Activated CD4-positive, alpha-beta T cell treated with anti-CD3 and anti-CD28 coated beads, Interleukin-2, Interleukin-6, amounts not matched to agents 100 ng/mL and 50 ng/mL, durations not matched to agents 16 hours and 8 hours (primary cell): ENCODE data around the gene TPM1.
"Not testable (repeated sequence)": the region's sequence is repeated elsewhere in the genome, so short reads cannot be mapped to it uniquely, and the experiment has no call there.

Experiments
- DNase-seq: peaks from one replicate; pipeline ENCODE4 v3.0.0-alpha.2; 2020

TPM1 gene

DNA sequence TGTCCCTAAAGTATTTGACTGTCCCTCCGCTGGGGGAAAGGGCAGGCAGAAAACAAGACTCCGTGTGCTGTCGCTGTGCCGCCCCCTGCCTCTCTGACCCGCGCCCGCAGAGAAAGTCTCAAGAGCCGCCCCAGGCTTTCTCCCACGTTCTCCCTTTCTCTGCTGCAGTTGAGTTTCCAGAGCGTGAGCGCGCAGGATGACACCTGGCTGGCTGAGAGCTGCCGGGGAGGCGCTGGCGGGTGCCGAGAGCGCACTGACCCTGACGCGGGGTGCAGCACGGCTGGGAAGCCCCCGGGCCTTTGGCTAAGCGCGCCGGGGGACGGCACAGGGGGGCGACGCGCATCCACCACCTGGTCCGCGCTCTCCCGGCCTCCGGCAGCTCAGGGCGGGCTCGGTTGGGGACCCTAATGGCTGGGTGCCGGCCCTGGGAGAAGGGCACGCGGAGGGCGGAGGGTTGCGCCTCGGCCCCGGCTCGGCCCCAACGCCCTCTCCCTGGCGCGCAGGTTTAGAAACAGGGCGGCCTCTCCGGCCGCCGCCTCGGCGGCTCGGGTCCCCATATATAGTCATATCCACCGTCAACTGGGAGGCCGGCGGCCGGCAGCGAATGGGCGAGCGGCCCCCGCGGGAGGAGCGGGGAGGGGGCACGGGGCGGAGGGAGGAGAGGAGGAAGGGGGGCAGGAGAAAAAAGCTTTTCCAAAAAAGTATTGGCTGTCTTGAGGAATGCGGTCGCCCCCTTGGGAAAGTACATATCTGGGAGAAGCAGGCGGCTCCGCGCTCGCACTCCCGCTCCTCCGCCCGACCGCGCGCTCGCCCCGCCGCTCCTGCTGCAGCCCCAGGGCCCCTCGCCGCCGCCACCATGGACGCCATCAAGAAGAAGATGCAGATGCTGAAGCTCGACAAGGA, at the start of gene TPM1:
TSS of gene TPM1 (plus strand) at position 774 of the 903 bp plus-strand sequence. CDS start at position 857, 83 bp downstream.
- peak; percentile 19 for DNase-seq

DNA sequence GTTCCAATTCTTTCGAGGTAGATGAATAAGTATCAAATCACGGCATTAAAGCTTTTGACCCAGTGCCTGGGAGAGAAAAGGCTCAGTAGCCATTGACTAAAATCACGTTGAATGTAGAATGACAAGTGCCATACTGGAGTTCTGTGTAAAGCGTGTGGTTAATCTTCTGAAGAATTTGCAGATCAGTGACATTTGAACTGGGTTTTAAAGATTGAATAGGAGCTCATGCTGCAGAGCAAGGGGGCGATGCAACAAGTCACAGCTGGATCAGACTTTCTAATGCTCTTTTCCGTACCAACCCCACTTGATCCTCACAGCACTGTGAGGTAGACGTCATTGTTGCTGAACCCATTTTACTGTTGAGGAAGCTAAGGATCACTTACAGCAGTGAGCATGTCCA, 49.5 kb upstream of the TPM1 start:
- DNase-seq = no peak

DNA sequence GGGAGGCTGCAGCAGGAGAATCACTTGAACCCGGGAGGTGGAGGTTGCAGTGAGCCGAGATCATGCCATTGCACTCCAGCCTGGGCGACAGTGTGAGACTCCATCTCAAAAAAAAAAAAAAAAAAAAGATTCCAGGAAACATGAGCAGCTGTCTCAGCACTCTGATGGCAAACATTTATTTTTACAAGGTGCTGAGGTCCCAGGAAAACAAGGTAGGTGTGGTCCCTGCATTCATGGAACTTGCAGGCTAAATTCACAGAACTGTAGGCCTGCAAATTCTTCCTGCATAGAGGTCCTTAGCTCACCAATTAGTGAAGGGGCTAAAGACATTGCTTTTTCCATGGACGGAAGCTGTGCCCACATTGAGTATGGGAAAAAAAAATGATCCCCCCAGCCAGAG, 48.9 kb upstream of the TPM1 start:
- not testable (repeated sequence) for DNase-seq

DNA sequence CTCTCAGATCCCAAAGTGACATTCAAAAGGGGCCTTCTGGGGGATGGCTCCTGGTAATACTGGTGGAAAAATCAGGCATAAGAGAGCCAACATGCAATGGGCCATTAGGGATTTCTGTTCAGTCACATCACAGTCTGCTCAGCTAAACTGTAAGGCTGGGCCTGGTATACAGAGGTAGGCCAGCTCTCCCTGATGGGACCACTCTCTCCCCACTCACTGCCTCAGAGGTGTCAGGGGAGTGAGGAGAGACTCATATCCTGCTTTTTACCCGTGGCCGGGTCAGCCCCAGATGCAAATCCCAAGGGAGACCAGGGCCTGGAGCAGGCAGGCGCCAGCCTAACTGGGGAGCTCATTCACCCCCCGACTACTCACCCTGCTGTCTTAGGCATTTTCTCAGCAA, 48.1 kb upstream of the TPM1 start:
- DNase-seq = no peak

DNA sequence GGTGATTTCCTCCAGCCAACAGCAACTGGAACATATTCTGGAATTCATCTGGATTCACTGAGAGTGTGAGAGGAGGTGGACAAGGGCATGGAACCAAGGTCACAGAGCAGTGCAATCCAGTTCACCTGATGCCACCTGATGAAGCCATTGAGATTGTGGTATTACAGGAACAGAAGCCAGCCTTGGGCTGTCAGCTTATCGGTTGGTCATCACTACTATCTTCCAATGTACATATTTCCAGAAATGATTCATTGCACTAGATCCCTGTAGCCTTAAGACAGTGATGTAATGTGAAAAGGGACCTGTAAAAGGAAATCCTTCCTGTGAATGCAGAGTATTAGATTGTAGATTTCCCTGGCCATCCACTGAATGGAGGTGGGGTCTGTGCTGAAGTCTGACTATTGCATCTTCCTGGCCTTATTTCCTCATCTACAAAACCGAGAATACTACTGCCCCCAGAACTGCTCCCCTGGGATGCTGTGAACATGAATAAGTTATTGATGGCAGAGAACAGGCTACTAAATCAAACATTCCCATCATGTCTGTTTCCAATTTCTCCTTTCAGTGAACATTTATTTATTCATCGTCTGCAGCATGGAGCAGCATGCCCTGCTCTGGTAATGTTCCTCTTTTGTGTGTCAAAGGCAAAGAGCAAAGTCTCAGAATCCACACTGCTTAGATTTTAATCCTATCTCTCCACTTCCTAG, 47.4 kb upstream of the TPM1 start:
- no peak for DNase-seq

DNA sequence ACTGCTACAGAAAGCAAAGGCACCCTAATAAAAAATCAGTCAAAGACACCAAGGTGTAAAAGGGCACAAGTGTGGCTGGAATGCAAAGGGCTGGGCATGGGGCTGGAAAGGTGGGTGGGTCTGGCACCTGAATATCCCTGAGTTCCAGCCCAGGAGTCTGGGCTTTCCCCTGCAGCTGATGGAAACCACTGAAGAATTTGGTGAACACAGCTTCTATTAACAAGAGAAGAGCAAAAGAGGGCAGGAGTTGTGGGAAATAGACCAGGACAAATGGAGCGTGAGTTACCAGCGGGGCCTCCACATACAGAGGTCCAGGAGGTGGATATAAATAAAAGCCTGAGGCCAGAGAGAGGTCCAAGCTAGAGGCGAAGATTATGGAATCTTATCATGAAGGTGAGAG, 45.1 kb upstream of the TPM1 start:
- no peak for DNase-seq

DNA sequence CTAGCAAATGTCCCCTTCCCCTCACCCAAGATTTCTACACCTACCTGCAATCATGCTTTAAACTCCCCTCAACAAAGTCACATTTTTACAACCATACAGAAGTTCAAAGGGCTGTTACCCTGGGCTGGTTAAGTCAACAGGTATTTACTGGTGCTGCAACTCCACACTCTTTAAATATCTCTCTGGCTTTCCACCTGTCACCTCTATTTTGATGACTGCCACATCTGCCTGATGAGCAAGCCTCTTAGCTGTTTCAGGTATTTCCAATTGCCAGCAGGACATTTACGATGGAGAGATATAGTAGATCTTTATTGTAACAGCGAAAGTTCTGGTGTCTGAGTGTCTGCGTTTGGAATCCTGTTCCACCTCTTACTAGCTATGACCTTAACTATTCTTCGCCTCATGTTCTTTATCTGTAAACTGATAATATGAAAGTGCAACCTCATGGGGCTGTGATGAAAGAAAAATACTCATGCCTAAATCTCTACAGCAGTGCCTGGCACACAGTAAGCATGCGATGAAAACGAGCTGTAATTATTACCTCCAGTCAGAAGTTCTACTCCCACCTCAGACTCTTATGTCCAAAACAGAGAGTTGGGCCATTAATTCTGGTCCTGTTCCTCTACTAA, 44.2 kb upstream of the TPM1 start:
- DNase-seq = no peak

DNA sequence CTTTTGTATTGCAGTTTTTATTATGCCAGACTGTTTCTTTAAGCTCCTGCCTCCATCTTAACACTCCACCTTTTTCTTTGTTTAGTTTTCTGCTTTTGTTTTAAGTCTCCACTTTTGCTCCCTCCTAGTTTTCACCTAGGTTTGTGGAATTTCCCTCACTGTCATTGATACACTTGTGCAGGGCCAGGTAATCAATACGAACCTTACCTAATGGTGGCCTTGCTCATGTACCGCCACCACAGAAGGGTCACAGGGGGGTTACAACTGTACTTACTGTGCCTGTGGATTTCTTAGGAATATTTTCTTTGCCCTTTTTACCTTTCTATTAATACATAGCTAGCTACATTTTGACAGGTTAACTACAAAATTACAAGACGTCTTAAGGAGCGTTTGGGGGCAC, 43.4 kb upstream of the TPM1 start:
- no peak for DNase-seq

DNA sequence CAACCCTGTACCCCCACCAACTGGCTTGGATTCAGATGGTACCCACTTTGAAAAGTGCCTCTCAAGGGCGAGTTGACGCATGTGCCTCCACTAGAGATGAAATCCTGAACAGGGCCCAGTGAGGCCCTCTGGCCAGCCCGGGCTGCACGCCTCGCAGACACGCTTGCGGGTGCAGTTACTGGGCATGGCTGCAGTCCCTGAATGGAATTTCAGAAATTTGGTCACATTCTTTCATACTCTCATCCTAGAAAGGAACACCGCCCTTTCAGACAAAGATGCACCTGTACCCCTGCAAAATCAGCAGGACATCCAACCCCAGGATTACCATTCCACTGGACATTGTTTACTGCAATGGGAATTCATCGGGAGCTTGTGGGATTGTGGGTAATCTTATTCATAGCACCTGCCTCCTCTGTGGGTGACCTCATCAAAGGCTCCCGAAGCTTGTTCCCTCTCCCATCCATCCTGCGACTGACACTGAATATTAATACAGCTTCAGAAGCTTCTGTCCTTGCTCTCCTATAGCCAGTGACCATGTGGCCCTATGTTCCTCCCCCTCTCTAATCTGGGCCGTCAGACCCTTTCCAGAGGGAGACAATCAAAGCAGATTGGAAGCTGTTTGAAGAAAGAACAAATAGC, 42.5 kb upstream of the TPM1 start:
- no peak for DNase-seq

DNA sequence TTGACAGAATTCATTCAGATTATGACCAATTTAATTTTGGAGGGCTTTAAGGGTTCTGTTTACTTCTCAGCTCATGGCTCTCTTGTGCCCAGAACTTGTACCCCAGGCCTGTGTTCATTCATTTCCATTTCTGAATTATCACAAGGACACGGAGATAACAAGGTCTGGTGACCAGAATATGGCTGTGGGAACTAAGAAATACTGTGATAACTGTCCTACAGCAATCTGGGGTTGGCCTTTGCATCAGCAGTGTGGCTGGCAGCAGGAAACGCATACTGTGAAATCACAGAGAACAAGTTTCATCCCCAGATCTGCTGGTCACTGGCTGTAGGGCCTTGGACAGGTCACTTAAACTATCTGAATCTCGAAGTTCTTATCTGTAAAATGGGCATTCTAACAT, 41.8 kb upstream of the TPM1 start:
- no peak for DNase-seq

DNA sequence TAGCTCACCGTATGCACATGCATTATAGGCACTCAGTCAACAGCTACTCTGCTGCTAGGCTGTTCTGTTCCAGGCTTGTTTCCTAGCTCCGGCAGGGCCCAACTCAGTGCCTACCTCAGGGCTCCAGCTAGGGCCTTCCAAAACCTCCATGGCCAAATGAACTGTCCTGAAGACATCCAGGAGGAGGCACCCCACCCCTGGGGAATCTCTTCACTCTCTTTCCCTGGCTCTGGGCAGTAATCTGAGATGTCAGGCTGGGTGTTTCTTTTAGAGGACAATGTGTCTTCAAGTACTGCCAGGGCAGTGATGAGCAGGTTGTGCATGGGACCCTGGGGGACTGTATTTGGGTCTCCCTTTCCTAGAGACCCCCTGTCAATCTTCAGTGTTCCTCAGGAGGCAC, 38.3 kb upstream of the TPM1 start:
- no peak for DNase-seq

DNA sequence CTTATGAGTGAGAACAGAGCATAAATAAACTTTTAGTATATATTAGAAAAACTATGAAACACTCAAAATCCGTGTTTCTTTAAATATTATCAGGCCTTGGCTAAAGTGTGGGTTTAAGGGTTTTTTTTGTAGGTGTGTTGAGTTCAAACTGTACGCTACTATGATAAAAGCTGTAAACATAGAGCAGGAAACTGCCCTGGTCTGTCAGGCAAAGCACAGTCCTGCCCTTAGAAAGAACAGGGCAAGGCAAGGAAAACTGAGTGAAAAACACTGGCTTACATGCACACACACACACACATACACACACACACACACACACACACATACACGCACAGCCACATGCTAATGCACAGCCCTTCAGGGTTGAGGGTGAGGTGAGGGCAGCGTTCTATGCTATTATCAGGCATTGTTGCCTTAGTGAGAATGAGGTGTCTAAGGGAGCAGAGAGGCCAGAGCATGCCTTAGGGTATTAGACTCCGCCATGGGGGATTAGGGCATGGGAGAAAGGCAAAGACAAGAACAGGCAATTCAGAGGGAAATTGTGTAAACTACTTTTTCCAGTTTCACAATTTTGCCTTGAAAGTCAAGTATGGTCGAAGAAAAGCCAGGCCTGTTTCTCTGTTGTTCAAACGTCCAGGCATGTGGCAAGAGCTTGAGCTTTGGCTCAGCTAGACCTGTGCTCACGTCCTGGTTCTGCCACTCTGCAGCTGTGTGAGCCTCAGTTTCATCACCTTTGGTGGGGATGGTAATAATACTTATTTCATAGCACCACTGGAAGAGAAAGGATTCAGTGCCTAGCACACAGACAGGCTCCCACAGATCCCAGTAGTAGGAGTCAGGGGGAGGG, 36.3 kb upstream of the TPM1 start:
- no peak for DNase-seq

DNA sequence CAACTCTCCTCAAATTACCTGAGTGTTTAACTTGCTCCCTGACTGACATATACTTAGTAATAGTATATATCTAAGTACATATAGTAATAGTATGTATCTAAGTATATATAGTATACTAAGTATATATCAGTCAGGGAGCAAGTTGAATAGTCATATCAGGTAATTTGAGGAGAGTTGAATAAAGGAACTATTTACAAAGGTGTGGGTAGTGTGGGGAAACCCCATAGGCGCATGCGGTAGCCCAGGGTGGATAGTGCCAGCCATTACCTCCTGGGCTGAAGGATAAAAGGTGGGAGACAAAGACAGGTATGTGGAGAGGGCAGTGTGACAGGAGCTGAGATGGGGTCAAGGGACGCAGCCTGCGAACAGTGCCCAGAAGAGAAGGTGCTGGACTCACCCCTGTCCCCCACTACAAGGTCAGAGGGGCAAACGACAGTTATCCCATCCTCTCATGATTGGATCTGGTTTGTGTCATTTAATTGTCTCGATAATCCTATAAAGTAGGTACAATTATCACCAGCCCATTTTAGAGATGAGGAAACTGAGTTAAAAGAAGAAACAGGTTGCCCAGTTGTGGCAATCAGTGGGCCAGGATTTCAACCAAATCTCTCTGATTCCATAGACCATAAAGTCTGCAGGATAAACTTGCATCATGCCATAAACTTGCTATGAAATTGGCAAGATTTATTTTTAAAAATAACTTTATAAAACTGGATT, 34.1 kb upstream of the TPM1 start:
- no peak for DNase-seq

DNA sequence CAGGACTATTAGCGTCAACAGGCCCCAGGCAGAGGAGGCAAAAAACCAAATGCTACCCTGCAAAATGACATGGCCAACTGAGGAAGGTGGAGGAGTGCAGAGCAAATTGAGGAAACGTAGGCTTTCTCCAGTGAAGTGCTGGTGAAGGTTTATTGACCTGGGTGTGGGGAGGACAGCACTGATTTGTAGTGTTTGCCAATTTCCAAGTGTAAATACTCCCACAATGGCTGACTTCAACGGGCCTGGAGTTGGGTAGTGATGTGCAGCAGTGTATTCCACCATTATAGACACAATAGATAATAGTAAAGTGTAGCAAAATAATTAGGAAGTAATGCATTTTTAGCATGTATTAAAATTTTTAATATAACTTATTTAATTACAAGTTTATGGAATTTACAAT, 32.2 kb upstream of the TPM1 start:
- DNase-seq = no peak

DNA sequence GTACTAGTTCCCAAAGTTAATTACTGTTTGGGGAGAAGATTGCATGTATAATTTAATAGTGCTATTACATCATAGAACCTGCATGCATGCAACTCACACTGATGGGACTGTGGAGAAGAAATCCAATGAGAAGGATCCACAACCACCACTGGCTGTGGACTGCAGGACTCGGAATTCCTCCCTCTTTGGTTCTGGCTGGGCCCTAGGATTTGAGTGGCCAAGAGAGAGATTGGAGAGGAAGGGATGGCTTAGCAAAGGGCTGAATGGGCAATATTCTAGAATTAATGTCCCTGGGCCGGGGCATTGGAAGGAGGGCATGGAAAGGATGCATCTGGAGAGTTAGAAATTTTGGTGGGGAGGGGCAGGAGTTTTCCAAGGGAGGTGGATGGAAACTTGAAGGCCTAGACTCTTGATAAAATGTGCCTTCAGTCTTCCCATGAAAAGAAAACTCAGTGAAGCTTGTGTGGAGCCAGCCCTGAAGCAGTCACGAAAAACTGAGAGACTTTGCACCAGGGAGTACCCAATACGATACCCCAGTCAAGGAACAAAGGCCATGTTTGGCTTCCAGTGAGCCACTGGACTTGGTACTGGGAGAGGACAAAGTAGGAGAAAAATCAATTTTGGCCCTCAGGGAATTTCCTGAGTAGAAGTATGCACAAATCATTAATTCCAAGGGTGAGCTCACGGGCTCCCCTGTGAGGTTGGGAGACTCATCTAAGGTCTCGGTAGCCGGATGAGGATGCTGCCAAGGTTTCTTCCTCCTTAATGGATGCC, 31.4 kb upstream of the TPM1 start:
- DNase-seq = no peak

DNA sequence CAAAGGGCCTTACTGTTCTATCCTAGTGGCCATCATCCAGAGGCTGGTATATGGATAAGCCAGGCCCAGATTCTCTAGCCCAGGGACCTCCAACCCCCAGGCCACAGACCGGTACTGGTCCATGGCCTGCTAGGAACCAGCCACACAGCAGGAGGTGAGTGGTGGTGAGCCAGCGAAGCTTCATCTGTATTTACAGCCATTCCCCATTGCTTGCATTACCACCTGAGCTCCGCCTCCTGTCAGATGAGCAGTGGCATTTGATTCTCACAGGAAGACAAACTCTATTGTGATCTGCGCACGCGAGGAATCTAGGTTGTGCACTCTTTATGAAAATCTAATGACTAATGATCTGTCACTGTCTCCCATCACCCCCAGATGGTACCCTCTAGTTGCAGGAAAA, 30.1 kb upstream of the TPM1 start:
- DNase-seq = no peak

DNA sequence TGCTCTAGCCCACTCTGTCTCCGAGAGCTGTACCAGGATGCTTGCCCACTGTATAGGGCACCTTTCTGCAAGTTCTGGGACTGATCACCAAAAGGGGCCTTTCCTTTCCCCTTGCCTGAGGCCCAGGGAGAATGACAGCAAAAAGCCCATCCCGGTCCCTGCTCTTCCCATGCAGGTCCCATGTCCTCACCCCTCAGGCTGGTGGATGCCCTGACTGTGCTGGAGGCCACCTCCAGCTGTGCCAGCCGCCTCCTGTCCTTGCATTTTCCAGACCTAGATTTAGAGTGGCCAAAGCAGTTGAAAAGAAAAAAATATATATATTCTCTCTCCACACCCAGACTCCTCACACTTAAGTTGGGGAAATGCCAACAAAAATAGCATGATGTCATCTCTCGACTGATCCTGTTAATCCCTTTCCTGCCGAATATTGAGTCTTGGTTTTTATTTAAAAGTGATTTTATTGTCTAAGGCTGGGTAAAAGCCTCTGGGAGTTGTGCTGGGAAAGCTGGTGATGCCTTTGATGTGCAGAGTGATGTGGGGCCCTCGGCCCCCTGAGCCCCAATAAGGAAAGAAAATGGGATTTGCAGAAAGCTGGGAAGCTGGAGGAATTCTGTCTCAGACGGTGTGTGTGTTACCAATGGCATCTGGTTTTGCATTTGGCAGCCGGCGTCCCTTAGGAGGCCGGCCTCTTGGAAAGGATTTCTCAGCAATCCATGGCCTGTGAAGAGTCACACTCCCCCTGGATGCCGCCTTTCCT, 29.3 kb upstream of the TPM1 start:
- no peak for DNase-seq

DNA sequence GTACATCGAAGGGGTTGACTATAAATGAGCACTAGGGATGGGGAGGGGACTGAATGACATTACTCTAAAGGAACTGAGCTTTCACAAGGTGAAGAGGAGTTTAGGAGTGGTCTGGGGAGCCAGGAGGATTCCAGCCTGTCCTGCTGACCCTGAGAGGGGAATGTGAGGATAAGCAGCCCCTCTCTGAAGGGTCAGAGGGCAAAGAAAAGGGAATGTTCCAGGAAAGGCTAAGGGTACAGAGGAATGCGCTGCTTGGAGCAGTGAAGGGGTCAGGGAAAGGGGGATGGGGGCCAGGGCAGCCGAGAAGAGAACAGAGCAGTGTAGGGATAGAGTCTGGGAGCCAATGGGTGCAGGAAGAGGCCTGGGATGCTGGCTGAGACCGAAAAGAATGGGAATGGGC, 28.0 kb upstream of the TPM1 start:
- DNase-seq = no peak

DNA sequence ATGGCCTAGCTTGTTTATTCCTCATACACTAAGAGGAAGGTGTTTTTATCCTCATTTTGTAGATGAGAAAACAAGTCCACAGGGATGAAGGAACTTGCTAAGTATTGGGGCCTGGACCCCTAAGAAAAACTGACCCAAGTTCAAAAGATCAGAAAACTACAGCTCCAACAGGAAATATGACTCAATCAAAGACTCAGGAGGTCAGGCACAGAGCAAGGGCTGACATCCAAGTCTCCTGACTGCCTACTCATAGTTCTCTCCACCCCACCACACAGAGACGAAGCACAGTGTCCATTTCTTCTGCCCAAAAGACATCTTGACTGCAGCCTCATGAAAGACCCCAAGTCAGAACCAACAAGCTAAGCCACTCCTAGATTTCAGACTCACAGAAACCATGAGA, 26.9 kb upstream of the TPM1 start:
- DNase-seq = peak; percentile 12

DNA sequence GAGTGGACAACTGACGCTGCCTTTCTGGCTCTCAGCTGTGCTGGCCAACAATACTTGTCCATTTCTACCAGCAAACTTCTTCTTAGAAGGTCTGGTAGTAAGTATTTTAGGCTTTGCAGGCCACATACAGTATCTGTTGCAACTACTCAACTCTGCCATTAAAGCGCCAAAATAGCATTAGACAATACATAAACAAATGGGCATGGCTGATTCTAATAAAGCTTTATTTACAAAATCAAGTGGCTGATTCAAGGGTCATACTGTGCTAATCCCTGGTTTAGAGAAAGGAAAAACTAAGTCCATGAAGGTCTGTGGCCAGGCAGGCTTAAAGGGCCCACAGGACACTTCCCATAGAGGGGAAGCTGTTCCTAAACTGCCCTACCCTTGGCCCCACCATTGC, 26.3 kb upstream of the TPM1 start:
- DNase-seq = no peak
